Gastrocnemius medialis (tissue), 4 donors: ENCODE measurements around the gene PRR9.

Source experiments
- POLR2A ChIP-seq, 2 donors: fragments of 450-650 bp; IDR thresholded peaks; one replicate each; pipeline ENCODE4 v1.6.1; 2017; ENCODE audit warnings: antibody characterized with exemption in 2 of 2, mild to moderate bottlenecking in 2 of 2, moderate library complexity in 2 of 2
- TF ChIP-seq, protein P1 (sequence below), 5 experiments: fragments of 450-650 bp in 3 of 5; fragments of 200-600 bp in 2 of 5; sonication (generic) in 2 of 5; IDR thresholded peaks in 4 of 5; conservative IDR thresholded peaks in 1 of 5; 1 replicate in 4 of 5; 2 replicates in 1 of 5; pipeline ENCODE4 v1.5.1; 2016 to 2019; ENCODE audit warnings: antibody characterized with exemption in 5 of 5, mild to moderate bottlenecking in 3 of 5, moderate library complexity in 3 of 5

DNA sequence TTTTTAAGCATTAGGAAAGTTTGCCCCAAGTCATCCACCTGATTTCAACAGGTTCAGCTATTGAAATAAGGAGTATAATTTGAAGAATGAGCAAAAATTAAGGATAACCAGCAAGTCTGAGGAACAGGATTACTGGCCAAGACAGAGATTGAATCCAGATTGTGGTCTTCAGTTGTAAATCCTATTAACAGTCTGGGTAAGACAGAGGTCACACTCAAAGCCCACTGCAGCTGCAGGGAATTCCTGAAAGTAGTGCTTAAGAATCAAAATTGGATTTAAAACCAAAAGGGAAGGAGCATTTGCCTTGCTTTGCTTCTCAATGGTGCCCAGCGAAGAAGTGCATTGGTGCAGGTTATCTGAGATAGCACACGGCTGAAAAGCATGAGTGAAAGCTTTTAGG, 35.7 kb downstream of the PRR9 start:
- TF ChIP-seq POLR2A (IDR thresholded peaks at IDR 0.05), result no peak
- TF ChIP-seq, protein P1, sequence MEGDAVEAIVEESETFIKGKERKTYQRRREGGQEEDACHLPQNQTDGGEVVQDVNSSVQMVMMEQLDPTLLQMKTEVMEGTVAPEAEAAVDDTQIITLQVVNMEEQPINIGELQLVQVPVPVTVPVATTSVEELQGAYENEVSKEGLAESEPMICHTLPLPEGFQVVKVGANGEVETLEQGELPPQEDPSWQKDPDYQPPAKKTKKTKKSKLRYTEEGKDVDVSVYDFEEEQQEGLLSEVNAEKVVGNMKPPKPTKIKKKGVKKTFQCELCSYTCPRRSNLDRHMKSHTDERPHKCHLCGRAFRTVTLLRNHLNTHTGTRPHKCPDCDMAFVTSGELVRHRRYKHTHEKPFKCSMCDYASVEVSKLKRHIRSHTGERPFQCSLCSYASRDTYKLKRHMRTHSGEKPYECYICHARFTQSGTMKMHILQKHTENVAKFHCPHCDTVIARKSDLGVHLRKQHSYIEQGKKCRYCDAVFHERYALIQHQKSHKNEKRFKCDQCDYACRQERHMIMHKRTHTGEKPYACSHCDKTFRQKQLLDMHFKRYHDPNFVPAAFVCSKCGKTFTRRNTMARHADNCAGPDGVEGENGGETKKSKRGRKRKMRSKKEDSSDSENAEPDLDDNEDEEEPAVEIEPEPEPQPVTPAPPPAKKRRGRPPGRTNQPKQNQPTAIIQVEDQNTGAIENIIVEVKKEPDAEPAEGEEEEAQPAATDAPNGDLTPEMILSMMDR (IDR thresholded peaks at IDR 0.05 in 4 of 5, conservative IDR thresholded peaks at IDR 0.05 in 1 of 5), result no peak
